Measurements from ENCODE around the gene MAP4.

The MAP4 gene

GRCh38 chr3:47961815-47962606 lies 54.2 kb downstream of the MAP4 start:
- DNase-seq = no peak

- no peak for DNase-seq
Measured at GRCh38 chr3:47961036-47961435, 55.2 kb downstream of the MAP4 start.

- no peak for DNase-seq
Measured at GRCh38 chr3:47956521-47956920, 59.7 kb downstream of the MAP4 start.

GRCh38 chr3:47954567-47954966 lies 61.6 kb downstream of the MAP4 start:
- DNase-seq = no peak

GRCh38 chr3:47950453-47951169 lies 65.6 kb downstream of the MAP4 start:
- DNase-seq = no peak

- no peak for DNase-seq
Measured at GRCh38 chr3:47949979-47950378, 66.2 kb downstream of the MAP4 start.

GRCh38 chr3:47940232-47940631 lies 76.0 kb downstream of the MAP4 start:
- no peak for DNase-seq

- DNase-seq = no peak
Measured at GRCh38 chr3:47932421-47932820, 83.8 kb downstream of the MAP4 start.

GRCh38 chr3:47930979-47931378 lies 85.2 kb downstream of the MAP4 start:
- DNase-seq = no peak

GRCh38 chr3:47916696-47917095 lies 99.5 kb downstream of the MAP4 start:
- no peak for DNase-seq

GRCh38 chr3:47916201-47916600 lies 100.0 kb downstream of the MAP4 start:
- DNase-seq = no peak

GRCh38 chr3:47912006-47912504 lies 104.2 kb downstream of the MAP4 start:
- no peak for DNase-seq

GRCh38 chr3:47910777-47911440 lies 105.3 kb downstream of the MAP4 start:
- no peak for DNase-seq

- no peak for DNase-seq
Measured at GRCh38 chr3:47910233-47910632, 106.0 kb downstream of the MAP4 start.

- DNase-seq = no peak
Measured at GRCh38 chr3:47909607-47910006, 106.6 kb downstream of the MAP4 start.

- no peak for DNase-seq
Measured at GRCh38 chr3:47908744-47909143, 107.5 kb downstream of the MAP4 start.

- DNase-seq = no peak
Measured at GRCh38 chr3:47907784-47908183, 108.4 kb downstream of the MAP4 start.

- no peak for DNase-seq
Measured at GRCh38 chr3:47902746-47903145, 113.5 kb downstream of the MAP4 start.

- no peak for DNase-seq
Measured at GRCh38 chr3:47901280-47901833, 114.9 kb downstream of the MAP4 start.

GRCh38 chr3:47899495-47900108 lies 116.6 kb downstream of the MAP4 start:
- DNase-seq = no peak

- no peak for DNase-seq
Measured at GRCh38 chr3:47897954-47898353, 118.3 kb downstream of the MAP4 start.

GRCh38 chr3:47896736-47897135 lies 119.5 kb downstream of the MAP4 start:
- DNase-seq = no peak

- DNase-seq = no peak
Measured at GRCh38 chr3:47895241-47895640, 121.0 kb downstream of the MAP4 start.

All from SHP77 (cell line).